H9 (cell line): ENCODE data around the gene SLC30A9. TPM values are rescaled to one million over a fixed set of nuclear protein-coding genes. Genes with fewer than 3 reads are reported as not detected.

Experiments
- DNase-seq: peaks from one replicate; pipeline ENCODE4 v3.0.0-alpha.2; 2017
- H2AFZ ChIP-seq: one replicate; pipeline ENCODE4 v1.6.1; 2013; ENCODE audit warnings: mild to moderate bottlenecking, low read length, control low read depth, moderate library complexity
- H2AK5ac ChIP-seq: 2 replicates; pipeline ENCODE4 v1.6.1; 2013; ENCODE audit warnings: low read length, control low read depth, mixed read lengths; ENCODE audit not compliant: insufficient read length
- H2BK120ac ChIP-seq: one replicate; pipeline ENCODE4 v1.6.1; 2013; ENCODE audit warnings: low read depth, mild to moderate bottlenecking, low read length, control low read depth, inconsistent platforms; ENCODE audit not compliant: poor library complexity, severe bottlenecking
- H2BK12ac ChIP-seq: 2 replicates; pipeline ENCODE4 v1.6.1; 2013; ENCODE audit warnings: low read length, control low read depth, mixed read lengths, low read depth; ENCODE audit not compliant: insufficient read length
- H2BK15ac ChIP-seq: 2 replicates; pipeline ENCODE4 v1.6.1; 2013; ENCODE audit warnings: low read depth, low read length, control low read depth
- H2BK20ac ChIP-seq: one replicate; pipeline ENCODE4 v1.6.1; 2013; ENCODE audit warnings: low read depth, mild to moderate bottlenecking, low read length, control low read depth, inconsistent platforms; ENCODE audit not compliant: poor library complexity, severe bottlenecking
- H2BK5ac ChIP-seq: 2 replicates; pipeline ENCODE4 v1.6.1; 2013; ENCODE audit warnings: low read length, control low read depth, mixed read lengths; ENCODE audit not compliant: insufficient read length
- H3K14ac ChIP-seq: 2 replicates; pipeline ENCODE4 v1.6.1; 2013; ENCODE audit warnings: low read length, control low read depth; ENCODE audit not compliant: insufficient read depth
- H3K18ac ChIP-seq: 2 replicates; pipeline ENCODE4 v1.6.1; 2013; ENCODE audit warnings: low read depth, mild to moderate bottlenecking, mixed read lengths, low read length, control low read depth; ENCODE audit not compliant: insufficient read length
- H3K23ac ChIP-seq: 2 replicates; pipeline ENCODE4 v1.6.1; 2013; ENCODE audit warnings: low read length, control low read depth, mixed read lengths, low read depth; ENCODE audit not compliant: insufficient read length
- H3K23me2 ChIP-seq: 2 replicates; pipeline ENCODE4 v1.6.1; 2013; ENCODE audit warnings: low read depth, mild to moderate bottlenecking, mixed read lengths, low read length, control low read depth; ENCODE audit not compliant: insufficient read length, poor library complexity, severe bottlenecking
- H3K27ac ChIP-seq: 2 replicates; pipeline ENCODE4 v1.5.1; 2013; ENCODE audit warnings: low read length, control low read depth, mixed read lengths, low read depth; ENCODE audit not compliant: insufficient read length
- H3K27me3 ChIP-seq: 2 replicates; pipeline ENCODE4 v1.6.1; 2013; ENCODE audit warnings: low read length, control low read depth, inconsistent platforms; ENCODE audit not compliant: insufficient read depth
- H3K4ac ChIP-seq: 2 replicates; pipeline ENCODE4 v1.6.1; 2013; ENCODE audit warnings: low read depth, mild to moderate bottlenecking, control low read depth, inconsistent platforms, low read length, moderate library complexity
- H3K4me1 ChIP-seq: 2 replicates; pipeline ENCODE4 v1.6.1; 2013; ENCODE audit warnings: low read length, control low read depth, inconsistent platforms; ENCODE audit not compliant: insufficient read depth
- H3K4me2 ChIP-seq: 2 replicates; pipeline ENCODE4 v1.6.1; 2013; ENCODE audit warnings: low read length, control low read depth, mixed read lengths; ENCODE audit not compliant: insufficient read length, insufficient read depth
- H3K56ac ChIP-seq: 2 replicates; pipeline ENCODE4 v1.6.1; 2013; ENCODE audit warnings: low read depth, mild to moderate bottlenecking, mixed read lengths, low read length, control low read depth; ENCODE audit not compliant: insufficient read length
- H3K79me1 ChIP-seq: 2 replicates; pipeline ENCODE4 v1.6.1; 2013; ENCODE audit warnings: low read depth, mild to moderate bottlenecking, moderate library complexity, low read length, control low read depth, inconsistent platforms; ENCODE audit not compliant: insufficient read depth, poor library complexity, severe bottlenecking
- H3K79me2 ChIP-seq: 2 replicates; pipeline ENCODE4 v1.6.1; 2013; ENCODE audit warnings: low read length, control low read depth, inconsistent platforms; ENCODE audit not compliant: insufficient read depth
- H3K9ac ChIP-seq: 2 replicates; pipeline ENCODE4 v1.6.1; 2013; ENCODE audit warnings: low read length, control low read depth, mixed read lengths; ENCODE audit not compliant: insufficient read length; ENCODE audit errors: extremely low read depth
- H3K9me3 ChIP-seq: one replicate; pipeline ENCODE4 v1.6.1; 2013; ENCODE audit warnings: low read depth, low read length, inconsistent platforms; ENCODE audit not compliant: control insufficient read depth
- H3T11ph ChIP-seq: one replicate; pipeline ENCODE4 v1.6.1; 2013; ENCODE audit warnings: mild to moderate bottlenecking, low read length, control low read depth, inconsistent platforms
- H4K20me1 ChIP-seq: one replicate; pipeline ENCODE4 v1.6.1; 2013; ENCODE audit not compliant: control insufficient read depth, insufficient read length, insufficient read depth
- H4K5ac ChIP-seq: 2 replicates; pipeline ENCODE4 v1.6.1; 2013; ENCODE audit warnings: low read depth, mild to moderate bottlenecking, mixed read lengths, low read length, control low read depth; ENCODE audit not compliant: insufficient read length
- H4K8ac ChIP-seq: replicated peaks from 2 replicates; pipeline ENCODE4 v1.6.1; 2013; ENCODE audit warnings: low read length, control low read depth, mixed read lengths, low read depth; ENCODE audit not compliant: insufficient read length
- H4K91ac ChIP-seq: 2 replicates; pipeline ENCODE4 v1.6.1; 2013; ENCODE audit warnings: low read depth, mild to moderate bottlenecking, moderate library complexity, mixed read lengths, low read length, control low read depth; ENCODE audit not compliant: insufficient read length
- H3K27ac Mint-ChIP-seq, 3 experiments: 2 replicates in 2 of 3; 3 replicates in 1 of 3; pipeline ENCODE4 v1.8.0; 2020 to 2021; ENCODE audit warnings: mixed read lengths in 3 of 3, mild to moderate bottlenecking in 1 of 3, moderate library complexity in 1 of 3
- H3K27me3 Mint-ChIP-seq: 2 replicates; pipeline ENCODE4 v1.8.0; 2021; ENCODE audit warnings: low read depth, mild to moderate bottlenecking, moderate library complexity, mixed read lengths
- H3K36me3 Mint-ChIP-seq, 3 experiments: 2 replicates in 2 of 3; 3 replicates in 1 of 3; pipeline ENCODE4 v1.8.0; 2020 to 2021; ENCODE audit warnings: low read depth in 3 of 3, mixed read lengths in 3 of 3; ENCODE audit not compliant: insufficient read depth in 1 of 3
- H3K4me1 Mint-ChIP-seq, 2 experiments: 2 replicates each; pipeline ENCODE4 v1.8.0; 2020; ENCODE audit warnings: mixed read lengths in 2 of 2
- H3K4me3 Mint-ChIP-seq, 2 experiments: 2 replicates in 1 of 2; 3 replicates in 1 of 2; pipeline ENCODE4 v1.8.0; 2020 to 2021; ENCODE audit warnings: mild to moderate bottlenecking in 2 of 2, mixed read lengths in 2 of 2, moderate library complexity in 1 of 2
- H3K9me3 Mint-ChIP-seq, 2 experiments: 2 replicates in 1 of 2; 3 replicates in 1 of 2; pipeline ENCODE4 v1.8.0; 2020; ENCODE audit warnings: mild to moderate bottlenecking in 2 of 2, mixed read lengths in 2 of 2, moderate library complexity in 1 of 2
- CTCF ChIP-seq: fragments of 200-600 bp; sonication (generic); conservative IDR thresholded peaks from 3 replicates; pipeline ENCODE4 v1.8.0; 2021; ENCODE audit warnings: antibody characterized with exemption, mild to moderate bottlenecking
- WGBS: extraction: QIAGEN DNeasy Blood & Tissue Kit; methylation state at CpG from one replicate; pipeline ENCODE4 v1.1.7; 2013; ENCODE audit warnings: missing lambda C conversion rate, low lambda C conversion rate, mixed read lengths; ENCODE audit not compliant: insufficient read length; ENCODE audit errors: extremely low coverage; 5-methylcytosine and 5-hydroxymethylcytosine counted together
- total RNA-seq: library from RNA; stranded (reverse); gene quantifications from 2 replicates; pipeline ENCODE4 v1.2.1, GENCODE V29; 2021

SLC30A9 gene
- total RNA-seq, 1 experiment from 2014 or later = 70.8 TPM

GRCh38 chr4:42119886-42120285 is 129.6 kb downstream of the SLC30A9 start:
- Histone ChIP-seq H2BK15ac (no peak overlapping the region), H4K8ac (no peak overlapping the region), H2BK12ac (no peak overlapping the region), H3K9ac (no peak overlapping the region), H3K18ac (no peak overlapping the region), H2BK20ac (no peak overlapping the region), H2BK120ac (no peak overlapping the region), H3K9me3 (no peaks in the 10 kb centered on the region), H2AK5ac (no peak overlapping the region), H3K23ac (no peak overlapping the region), H4K5ac (no peak overlapping the region), H2BK5ac (no peak overlapping the region), H3K4ac (no peak overlapping the region), H4K91ac (no peak overlapping the region), H3K4me1 (no peaks in the 10 kb centered on the region), H3K14ac (no peak overlapping the region), H3K27me3 (no peaks in the 10 kb centered on the region), H4K20me1 (no peaks in the 10 kb centered on the region), H3K4me2 (no peak overlapping the region), H3K23me2 (no peaks in the 10 kb centered on the region), H3K79me1 (no peaks in the 10 kb centered on the region), H3K79me2 (no peaks in the 10 kb centered on the region), H2AFZ (no peak overlapping the region), H3T11ph (no peak overlapping the region), H3K27ac (no peak overlapping the region), H3K56ac (no peak overlapping the region)
- no peak for DNase-seq
- Mint-ChIP-seq H3K36me3 (peaks cover 22 to 48% (median 34%) of the 10 kb centered on the region in 3 experiments; a peak in 6 of 7 replicates), H3K4me1 (peaks cover 20 to 23% of the 10 kb centered on the region in 2 experiments), H3K27me3 (no peaks in the 10 kb centered on the region), H3K27ac (peak overlapping the region in 2 of 3 experiments; percentile 56 to 72; a peak in 3 of 7 replicates), H3K9me3 (no peaks in the 10 kb centered on the region), H3K4me3 (no peak overlapping the region)
- TF ChIP-seq CTCF = no peak
- WGBS = no CpG with 5 or more reads among the region's 12 CpGs
